HG02970 (cell line): ENCODE results near the gene ADRA2A.

Experiments used
- ATAC-seq: cut with Tn5 transposase; IDR thresholded peaks from one replicate; pipeline ENCODE4 v1.9.1; 2021; ENCODE audit warnings: mild to moderate bottlenecking, moderate library complexity, moderate number of reproducible peaks; ENCODE audit not compliant: unreplicated experiment, low FRiP score

ADRA2A gene

DNA sequence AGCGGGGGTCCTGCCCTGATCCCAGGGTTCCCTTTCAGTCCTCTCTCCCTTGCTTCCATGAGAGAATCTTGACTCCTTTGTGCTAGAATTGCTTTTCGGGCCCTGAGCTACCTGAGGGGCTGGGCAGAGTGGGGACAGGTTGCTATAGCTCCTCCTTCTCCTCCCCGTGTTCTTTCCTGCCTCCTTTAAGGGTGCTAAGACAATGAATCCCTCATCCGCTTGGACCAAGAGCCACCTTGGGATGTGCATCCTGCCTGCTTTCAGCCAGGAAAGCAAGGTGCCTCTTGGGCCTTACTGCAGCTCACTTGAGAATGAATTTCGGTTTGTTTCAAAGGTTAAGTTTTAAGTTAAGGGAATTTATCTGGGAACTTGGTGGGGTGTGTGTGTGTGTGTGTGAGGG is 53.6 kb downstream of the ADRA2A start:
- no peak for ATAC-seq
